C1 segment of cervical spinal cord (tissue), 14 donors: ENCODE results near the gene HGD.
"Not testable (repeated sequence)": the region's sequence is repeated elsewhere in the genome, so short reads cannot be mapped to it uniquely, and the experiment has no call there.

Source experiments
- DNase-seq, 14 donors: peaks; one replicate each; lab custom pipeline; 2025; lab: John Stamatoyannopoulos, UW

The HGD gene

DNA sequence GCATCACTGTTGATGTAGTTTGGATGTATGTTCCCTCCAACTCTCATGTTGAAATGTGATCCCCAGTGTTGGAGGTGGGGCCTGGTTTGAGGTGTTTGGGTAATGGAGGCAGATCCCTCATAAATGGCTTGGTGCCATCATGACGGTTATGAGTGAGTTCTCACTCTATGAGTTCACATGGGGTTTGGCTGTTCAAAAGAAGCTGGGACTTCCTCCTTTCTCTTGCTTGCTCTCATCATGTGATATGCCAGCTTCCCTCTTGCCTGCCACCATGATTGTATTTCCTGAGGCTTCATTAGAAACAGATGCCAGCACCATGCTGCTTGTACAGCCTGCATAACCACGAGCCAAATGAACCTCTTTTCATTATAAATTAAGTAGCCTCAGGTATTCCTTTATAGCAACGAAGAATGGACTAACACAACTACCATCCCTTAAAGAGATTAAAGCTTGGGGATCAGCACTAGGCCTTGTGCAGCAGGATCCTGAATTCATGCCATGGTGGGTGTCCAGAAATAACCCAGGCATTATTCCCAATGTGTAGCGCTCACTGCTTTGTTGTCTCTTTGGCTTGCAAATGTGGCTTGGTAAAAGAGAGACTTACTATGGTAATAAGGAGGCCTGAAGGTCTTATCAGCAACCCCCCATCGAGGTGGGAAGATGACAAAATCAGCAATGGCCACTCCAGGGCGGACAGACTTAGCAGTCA, 44.0 kb downstream of the HGD start:
- DNase-seq: peak in 1 of 14 donors; percentile 78

DNA sequence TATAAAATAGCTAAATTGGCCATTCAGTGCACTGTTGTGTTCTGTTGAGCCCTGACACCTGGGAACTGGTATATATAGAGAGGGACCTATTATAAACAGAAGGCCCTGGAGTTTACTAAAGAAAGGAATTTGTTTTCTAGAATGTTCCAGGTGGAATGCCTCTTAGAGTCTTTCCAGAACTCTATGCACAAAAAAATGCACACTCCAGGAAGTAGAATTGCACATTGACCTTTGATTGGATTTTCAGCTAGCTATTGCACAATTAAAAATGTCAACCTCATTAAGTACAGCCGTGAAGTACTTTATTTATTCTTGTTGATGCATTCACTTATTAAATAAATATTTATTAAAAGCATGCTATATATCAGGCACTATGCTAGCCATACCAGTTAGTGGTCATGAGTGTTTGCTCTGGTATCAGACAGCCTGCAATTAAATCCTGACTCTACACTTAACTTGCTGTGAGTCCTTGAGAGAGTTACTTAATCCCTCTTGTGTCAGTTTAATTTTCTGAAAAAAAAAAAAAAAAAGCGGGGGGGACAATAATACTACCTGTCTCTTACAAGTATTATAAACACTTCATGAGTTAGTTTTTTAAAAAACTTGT, 45.1 kb downstream of the HGD start:
- DNase-seq: no peak

DNA sequence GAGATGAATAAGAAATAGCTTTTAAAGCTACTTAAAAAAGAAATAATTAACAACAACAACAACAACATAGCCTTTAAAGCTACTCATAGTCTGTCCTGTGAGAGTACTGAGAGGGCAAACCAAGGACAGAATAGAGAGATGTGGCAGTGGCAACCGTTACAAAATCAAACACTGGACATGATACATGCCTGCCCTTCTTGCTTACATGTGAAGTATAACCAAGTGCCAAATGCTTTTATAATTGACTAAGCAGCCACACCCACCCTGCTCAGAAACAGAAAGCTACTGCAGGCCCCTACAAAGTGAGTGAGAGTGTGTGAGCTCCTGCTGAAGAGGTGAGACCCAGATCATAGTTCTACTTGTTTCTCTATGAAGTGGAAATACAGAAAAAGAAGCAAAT, 47.5 kb downstream of the HGD start:
- DNase-seq: no peak

DNA sequence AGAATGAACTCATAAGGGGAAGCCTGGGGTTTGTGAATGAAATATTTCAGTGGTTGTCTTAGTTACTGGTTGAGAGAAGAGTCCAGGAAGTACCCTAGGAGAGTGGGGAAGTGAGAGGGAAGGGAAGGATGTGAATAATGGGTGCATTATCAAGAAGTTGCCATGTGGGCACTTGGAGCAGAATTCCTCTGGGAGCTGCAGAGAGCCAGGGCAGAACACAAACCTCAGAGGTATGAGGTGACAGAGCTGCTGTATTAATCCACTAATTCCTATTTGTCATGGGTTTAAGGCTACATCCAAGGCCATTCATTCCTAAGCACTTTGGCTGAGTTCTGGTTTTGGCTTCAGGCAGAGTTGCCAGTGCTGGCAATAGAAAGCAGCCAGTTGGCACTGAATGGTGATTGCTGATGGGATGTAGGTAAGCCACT, 56.9 kb downstream of the HGD start:
- no peak for DNase-seq

DNA sequence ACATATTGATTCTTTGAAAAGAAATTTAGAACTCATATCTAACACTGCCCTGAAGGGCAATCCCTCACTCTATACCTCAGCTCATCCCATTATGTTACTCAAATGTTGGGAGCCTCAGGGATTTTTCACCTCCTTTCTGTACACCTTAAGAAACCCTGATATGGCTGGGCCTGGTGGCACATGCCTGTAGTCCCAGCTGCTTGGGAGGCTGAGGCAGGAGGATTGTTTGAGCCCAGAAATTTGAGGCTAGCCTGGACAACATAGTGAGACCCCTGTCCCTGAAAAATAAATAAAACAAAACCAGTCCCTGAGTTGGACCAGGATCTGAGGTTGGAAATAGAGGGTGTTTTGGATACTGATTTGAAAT, 58.3 kb downstream of the HGD start:
- DNase-seq: no peak

DNA sequence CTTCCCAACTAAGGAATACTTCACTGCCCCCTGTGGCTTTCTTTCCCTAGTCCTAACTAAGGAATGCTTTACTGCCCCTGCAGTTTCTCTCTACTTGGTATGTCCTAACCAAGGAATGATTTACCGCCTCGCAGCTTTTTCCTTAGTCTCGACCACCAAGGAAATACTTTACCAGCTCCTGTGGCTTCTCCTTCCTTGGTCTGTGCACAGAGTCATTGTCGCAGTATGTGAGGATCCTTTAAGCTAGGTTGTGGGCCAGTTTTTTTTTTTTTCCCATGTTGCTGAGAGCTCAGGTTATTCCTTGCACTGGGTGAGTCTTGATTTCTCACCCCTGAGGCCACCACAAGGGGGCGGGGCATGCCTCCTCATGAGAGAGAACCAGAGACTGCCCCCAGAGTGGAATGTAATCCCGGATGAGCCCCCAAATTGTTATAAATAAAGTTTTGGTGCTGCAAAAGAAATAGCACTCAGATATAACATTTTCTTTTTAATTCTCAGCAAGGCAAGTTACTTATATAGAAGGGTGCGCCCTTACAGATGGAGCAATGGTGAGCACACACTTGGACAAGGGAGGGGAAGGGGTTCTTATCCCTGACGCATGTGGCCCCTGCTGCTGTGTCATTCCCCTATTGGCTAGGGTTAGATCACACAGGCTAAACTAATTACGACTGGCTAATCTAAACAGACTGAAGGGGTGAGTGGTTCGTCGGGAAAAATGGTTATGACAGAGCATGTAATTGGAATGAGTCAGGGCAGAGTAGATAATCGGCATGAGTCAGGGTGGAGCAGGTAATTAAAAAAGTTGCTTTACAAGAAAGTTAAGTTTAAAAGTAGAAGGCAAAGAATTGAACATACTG, 58.9 kb downstream of the HGD start:
- no peak for DNase-seq

DNA sequence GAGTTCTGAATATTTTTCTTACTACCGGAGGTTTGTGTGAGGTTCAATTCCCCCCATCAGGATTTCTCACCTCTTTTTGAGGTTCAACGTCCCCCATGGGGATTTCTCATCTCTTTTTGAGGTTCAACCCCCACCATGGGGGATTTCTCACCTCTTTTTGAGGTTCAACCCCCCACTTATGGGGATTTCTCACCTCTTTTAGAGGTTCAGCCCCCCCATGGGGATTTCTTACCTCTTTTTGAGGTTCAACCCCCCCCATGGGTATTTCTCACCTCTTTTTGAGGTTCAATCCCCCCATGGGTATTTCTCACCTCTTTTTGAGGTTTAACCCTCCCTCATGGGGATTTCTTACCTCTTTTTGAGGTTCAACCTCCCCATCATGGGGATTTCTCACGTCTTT, 59.6 kb downstream of the HGD start:
- DNase-seq: no peak

DNA sequence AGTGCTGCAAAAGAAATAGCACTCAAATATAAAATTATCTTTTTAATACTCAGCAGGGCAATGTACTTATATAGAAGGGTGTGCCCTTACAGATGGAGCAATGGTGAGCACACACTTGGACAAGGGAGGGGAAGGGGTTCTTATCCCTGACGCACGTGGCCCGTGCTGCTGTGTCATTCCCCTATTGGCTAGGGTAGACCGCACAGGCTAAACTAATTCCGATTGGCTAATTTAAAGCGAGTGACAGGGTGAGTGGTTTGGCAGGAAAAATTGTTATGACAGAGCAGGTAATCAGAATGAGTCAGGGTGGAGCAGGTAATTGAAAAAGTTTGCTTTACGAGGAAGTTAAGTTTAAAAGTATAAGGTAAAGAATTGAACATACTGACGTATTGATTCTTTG, 65.3 kb downstream of the HGD start:
- not testable (repeated sequence) for DNase-seq

DNA sequence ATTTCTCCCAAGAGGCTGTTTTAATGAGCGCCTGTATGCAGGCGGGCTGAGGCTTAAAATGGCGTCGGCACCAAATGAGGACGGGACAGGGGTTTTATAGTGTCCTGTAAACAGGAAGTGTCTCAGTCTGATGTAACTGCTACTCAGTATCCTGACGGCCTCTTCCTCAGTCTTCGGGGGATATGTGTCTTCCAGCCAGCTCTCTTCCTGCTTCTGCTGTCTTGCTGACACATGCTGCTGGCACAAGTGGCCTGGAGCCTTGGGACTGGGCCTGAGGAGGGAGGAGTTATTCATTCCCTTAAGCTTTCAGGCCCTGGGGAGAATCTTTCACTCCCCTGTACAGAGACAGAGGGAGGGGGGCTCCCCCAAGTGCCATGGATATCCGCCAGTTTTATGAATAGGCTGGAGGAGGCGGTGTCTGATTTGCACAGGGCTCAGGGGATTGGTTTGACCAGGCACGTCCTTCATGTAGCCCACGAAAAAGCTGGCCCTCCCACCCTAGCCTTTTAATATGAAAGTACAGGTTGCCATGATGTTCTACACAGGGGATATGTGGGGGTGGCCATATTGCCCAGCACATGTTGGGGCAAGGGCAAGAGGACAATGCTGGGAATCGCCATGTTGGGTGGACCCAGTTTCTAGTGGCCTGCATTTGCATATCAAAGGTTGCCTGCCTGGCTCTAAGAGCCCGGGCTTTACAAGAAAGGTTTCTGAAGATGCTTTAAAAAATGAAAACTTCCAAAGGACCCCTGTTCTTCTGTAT, 66.0 kb downstream of the HGD start:
- DNase-seq: peak in 8 of 14 donors; percentile 6 to 48 (median 34)

DNA sequence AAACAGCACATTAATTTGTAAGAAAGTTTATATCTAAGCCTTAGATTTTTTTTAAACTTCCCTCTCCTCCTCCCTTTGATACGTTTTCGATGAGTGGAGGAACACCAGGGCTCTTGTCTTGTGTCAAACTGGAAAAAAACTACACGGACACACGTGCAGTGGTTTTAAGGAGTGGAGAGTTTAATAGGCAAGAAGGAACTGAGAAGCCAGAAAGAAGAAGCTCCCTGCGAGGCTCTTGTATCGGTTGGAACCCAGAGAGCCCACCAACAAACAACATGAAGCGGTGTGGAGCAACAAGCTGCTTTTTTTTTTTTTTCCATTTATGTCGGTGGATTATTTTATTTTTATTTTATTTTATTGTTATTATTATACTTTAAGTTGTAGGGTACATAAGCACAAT, 67.3 kb downstream of the HGD start:
- no peak for DNase-seq

DNA sequence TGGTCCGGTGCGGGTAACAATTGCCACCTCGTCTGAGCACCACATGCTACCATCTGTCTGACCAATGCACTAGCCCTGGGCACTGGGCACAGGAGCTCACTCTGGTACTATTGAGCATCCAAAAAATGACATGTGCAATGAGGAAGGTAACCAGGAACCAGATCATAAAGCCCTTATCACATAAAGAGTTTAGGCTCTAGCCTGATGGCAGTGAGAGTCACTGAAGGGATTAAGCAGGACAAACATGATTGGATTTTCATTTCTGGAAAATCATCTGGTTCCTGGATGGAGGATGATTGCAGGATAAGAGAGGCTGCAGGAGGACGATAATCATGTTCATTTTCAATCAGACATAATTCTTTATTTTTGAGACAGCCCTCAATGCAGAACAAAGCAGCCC, 73.5 kb downstream of the HGD start:
- DNase-seq: peak in 1 of 14 donors; percentile 52

DNA sequence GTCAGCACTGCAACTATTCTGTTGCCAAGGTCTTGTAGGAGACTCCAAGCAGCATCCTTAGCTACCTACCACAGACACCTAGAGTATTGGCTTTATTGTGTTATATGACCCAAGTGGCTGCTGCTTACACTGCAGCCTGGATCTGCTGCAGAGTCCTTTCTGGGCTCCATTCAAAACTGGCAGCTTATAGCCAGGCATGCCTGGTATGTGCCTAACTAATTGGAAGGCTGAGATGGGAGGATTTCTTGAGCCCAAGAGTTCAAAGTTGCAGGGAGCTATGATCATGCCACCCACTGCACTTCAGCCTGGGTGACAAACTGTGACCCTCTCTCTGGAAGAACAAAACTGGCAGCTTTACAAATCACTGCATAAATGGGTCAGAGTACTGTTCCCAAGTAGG, 77.3 kb downstream of the HGD start:
- DNase-seq: no peak

DNA sequence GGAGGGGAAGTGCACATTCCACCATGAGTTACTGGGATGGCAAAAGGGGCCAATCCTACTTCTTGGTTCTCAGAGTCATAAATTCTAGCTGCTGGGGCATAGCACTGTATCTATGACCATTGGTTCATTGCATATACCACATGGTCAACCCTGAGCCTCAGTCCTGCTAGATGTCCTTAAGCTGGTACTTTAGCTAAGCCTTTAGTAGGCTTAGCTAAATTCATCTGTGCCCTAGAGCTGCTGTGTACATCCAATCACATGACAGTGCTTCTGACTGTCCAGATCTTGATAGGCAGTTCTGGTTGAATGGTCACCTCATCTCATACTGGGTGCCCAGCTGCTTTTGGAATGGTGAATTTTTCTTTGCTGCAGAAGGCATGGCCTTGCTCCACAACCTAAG, 77.7 kb downstream of the HGD start:
- no peak for DNase-seq

DNA sequence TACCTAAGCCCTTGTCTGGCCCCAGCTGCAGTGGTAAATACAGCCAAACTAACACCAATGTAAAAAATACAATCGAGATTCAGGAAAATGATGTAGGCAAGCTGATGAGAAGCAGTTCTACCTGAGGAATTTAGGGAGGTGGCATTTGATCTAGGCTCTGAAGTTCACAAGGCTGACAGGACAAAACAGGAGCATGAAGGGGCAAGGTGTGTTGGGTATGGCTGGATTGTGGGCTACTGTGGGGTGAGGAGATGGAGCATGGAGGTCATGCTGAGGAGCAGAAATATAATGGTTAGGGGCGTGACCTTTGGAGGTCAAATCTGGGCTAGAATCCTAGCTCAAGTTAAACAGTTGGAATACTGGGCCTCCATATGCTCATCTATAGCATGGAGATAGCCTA, 79.4 kb downstream of the HGD start:
- no peak for DNase-seq

DNA sequence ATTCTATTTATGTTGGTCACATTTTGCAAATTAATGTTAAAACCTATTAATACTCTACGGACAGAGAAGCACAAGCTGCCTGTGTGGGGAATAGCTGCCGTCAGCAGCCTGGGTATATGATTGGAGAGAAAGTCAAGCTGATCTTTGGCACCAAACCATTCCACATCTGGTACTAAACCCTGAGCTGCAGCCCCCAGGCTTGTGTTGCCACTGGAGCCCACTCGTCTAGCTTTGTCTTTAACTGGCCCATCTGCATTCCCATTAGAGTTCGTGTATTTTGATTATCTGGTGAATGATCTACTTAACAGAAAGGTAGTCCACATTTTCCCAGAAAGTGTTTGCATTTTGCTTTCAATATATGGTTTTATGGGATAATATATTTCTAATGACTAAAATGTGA, 80.5 kb downstream of the HGD start:
- DNase-seq: no peak

DNA sequence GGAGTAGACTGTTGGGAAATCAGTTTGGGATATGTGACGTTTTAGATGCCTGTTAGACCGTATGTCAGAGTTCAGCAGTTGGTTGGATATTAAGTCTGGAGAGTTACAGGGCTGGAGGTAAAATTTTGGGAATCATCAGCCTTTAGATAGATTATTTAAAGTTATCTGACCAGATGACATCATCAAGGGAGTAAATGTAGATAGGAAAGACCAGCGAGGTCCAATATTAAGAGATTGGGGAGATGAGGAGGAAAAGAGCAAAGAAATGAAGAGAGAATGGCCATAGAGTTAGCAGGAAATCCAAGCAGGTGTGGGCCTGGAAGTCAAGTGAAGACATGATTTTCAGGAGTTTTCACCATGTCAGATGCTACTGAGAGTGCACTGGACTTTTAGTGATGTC, 82.8 kb downstream of the HGD start:
- DNase-seq: no peak

DNA sequence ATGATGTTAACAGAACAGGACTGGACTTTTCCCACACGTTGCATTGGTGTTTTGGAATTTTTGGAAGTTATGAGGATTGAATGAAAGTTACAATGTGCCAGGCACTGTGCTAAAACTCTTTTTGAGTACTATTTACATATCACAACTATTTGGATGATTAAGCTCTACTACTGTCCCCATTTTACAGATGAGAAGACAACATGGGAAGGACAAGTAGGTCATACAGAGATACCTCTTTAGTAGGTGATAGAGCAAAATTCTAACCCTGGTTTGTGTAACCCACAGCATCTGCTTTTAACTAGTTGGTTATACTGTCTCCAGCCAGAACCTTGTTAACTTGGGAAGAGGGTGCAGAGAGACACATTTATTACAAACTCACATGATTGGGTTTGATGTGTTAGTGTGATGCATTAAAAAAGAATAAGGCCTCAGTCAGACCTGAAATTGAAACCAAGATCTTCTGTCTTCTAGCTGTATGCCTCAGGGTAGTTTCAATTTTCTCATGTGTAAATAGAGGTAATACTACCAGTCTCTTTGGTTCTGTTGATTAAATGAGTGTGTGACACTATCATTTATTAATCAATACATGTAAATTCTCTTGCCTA, 84.5 kb downstream of the HGD start:
- no peak for DNase-seq

DNA sequence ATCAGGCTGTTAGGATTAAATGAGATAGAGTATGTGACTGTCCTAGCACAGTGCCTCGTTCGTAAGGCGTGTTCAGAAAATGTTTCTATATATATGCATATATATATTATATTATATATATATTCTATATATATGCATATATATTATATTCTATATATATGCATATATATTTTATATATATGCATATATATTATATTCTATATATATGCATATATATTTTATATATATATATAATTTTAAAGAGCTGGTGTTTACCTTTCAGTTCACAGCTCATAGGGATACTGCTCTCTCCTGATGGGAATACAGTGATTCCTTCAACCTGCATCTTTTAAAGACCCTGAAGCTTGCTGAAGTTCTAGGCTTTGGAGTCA, 85.2 kb downstream of the HGD start:
- DNase-seq: no peak

DNA sequence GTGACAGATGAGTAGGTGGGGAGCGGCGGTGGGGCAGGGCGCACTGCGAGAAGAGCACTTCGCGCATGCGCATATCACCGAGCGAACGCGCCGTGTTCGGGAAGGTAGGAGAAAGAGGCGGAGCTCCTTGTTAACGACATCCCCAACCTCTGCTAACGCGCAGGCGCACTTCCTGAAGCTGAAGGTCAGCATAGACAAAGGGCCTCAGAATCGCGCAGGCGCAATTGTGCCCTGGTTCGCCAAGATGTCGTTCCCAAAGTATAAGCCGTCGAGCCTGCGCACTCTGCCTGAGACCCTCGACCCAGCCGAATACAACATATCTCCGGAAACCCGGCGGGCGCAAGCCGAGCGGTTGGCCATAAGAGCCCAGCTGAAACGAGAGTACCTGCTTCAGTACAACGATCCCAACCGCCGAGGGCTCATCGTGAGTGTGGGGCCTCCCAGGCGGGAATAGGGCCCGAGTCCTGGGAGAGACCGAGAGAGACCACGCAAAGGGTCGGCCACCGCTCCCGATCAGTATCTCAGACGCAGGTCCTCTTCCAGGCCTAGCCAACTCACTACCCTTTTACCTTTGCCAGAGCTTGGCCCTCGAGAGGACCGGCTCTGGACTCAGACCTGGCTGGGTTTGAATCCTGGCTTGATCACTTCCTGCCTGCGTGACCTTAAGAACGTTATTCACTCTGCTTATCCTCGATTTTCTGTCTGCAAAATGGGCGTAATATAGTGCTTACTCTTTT, 85.8 kb downstream of the HGD start, which contains the start of gene NDUFB4:
Gene NDUFB4, plus strand, starts transcription at position 221 of the 737 bp plus-strand sequence. Its CDS starts 24 bp downstream, at position 245.
- DNase-seq: peak; percentile 38 to 97 (median 94)

DNA sequence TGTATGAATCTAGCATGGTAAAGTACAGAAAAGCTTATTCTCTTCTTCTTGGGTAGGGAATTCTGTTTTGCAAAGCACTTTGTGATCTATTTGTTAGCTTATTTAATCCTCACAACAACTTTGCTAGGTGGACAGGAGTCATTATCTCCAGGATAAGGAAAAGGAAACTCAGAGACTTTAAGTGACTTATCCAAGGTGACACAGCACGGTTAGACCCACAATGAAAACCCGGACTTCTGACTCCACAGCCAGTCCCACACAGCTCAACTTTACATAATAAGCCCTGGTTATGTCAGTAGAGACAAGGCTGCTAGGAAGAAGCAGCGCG, 86.3 kb downstream of the HGD start:
- no peak for DNase-seq
